ENCODE measurements around the gene CT45A6.
"Not testable (repeated sequence)": the region's sequence is repeated elsewhere in the genome, so short reads cannot be mapped to it uniquely, and the experiment has no call there.

Gene CT45A6

GRCh38 chrX:135802687-135803086 lies at the start of gene CT45A6:
Gene CT45A6 (minus strand): TSS chrX:135802787. CDS start chrX:135798993, 3,794 bp downstream.
- DNase-seq (ENCODE audit: low spot score) = not testable (repeated sequence)

- not testable (repeated sequence) for DNase-seq (ENCODE audit: low spot score)
Observed at GRCh38 chrX:135837180-135837579, 34.6 kb upstream of the CT45A6 start, which contains the start of gene CT45A7. Gene CT45A7 (minus strand): TSS chrX:135837280. CDS start chrX:135833533, 3,747 bp downstream.

GRCh38 chrX:135819912-135820311 lies 17.3 kb upstream of the CT45A6 start, which contains the start of gene CT45A2:
Gene CT45A2 (minus strand): TSS chrX:135820012. CDS start chrX:135816265, 3,747 bp downstream.
- DNase-seq (ENCODE audit: low spot score) = not testable (repeated sequence)

GRCh38 chrX:135785403-135785802 lies 17.2 kb downstream of the CT45A6 start, which contains the start of gene CT45A5:
Gene CT45A5 (minus strand): TSS chrX:135785503. CDS start chrX:135781729, 3,774 bp downstream.
- not testable (repeated sequence) for DNase-seq (ENCODE audit: low spot score)

GRCh38 chrX:135768091-135768490 lies 34.5 kb downstream of the CT45A6 start, which contains the start of gene CT45A3:
Gene CT45A3 (minus strand): TSS chrX:135768191. CDS start chrX:135764444, 3,747 bp downstream.
- not testable (repeated sequence) for DNase-seq (ENCODE audit: low spot score)

GRCh38 chrX:135744739-135745138 lies 57.8 kb downstream of the CT45A6 start:
- DNase-seq (ENCODE audit: low spot score) = not testable (repeated sequence)

All from germinal center (tissue), 1 donor.